Suprapubic skin (tissue), 4 donors: ENCODE data around the gene OR5C1. TPM values are rescaled to one million over a fixed set of nuclear protein-coding genes. Genes with fewer than 3 reads are reported as not detected.
"Not testable (repeated sequence)": the region's sequence is repeated elsewhere in the genome, so short reads cannot be mapped to it uniquely, and the experiment has no call there.

Source experiments
- DNase-seq, 2 donors: peaks; one replicate each; pipeline ENCODE4 v3.0.0-alpha.2; 2019; ENCODE audit warnings: low spot score in 2 of 2
- H3K27ac ChIP-seq: fragments of 200-600 bp; sonication (generic); one replicate; pipeline ENCODE4 v1.5.1; 2019
- H3K27me3 ChIP-seq: fragments of 200-600 bp; sonication (generic); one replicate; pipeline ENCODE4 v1.5.1; 2019
- H3K36me3 ChIP-seq: fragments of 200-600 bp; sonication (generic); one replicate; pipeline ENCODE4 v1.5.1; 2019
- H3K4me1 ChIP-seq: fragments of 200-600 bp; sonication (generic); one replicate; pipeline ENCODE4 v1.5.1; 2019
- H3K4me3 ChIP-seq: fragments of 200-600 bp; sonication (generic); one replicate; pipeline ENCODE4 v1.5.1; 2019; ENCODE audit warnings: mild to moderate bottlenecking
- H3K9me3 ChIP-seq: fragments of 200-600 bp; sonication (generic); one replicate; pipeline ENCODE4 v1.5.1; 2019
- EP300 ChIP-seq: sonication (generic); formaldehyde crosslinking; IDR thresholded peaks from one replicate; pipeline ENCODE4 v1.6.1; 2017; ENCODE audit warnings: antibody characterized with exemption
- POLR2A ChIP-seq, 2 donors: fragments of 450-650 bp; IDR thresholded peaks; one replicate each; pipeline ENCODE4 v1.6.1; 2017; ENCODE audit warnings: antibody characterized with exemption in 2 of 2, mild to moderate bottlenecking in 2 of 2, moderate library complexity in 2 of 2
- POLR2AphosphoS5 ChIP-seq, 3 donors: sonication (generic); formaldehyde crosslinking; IDR thresholded peaks; one replicate each; pipeline ENCODE4 v1.6.1; 2017; ENCODE audit warnings: antibody characterized with exemption in 3 of 3
- WGBS: methylation state at CpG from one replicate; pipeline ENCODE4 v1.1.5; 2018; 5-methylcytosine and 5-hydroxymethylcytosine counted together
- total RNA-seq, 4 donors: library from RNA; depleted of rRNA; stranded (reverse); fragments of >200 nt; gene quantifications; one replicate each; pipeline ENCODE4 v1.1.0, GENCODE V29; 2016
- TF ChIP-seq, protein P1 (sequence below), 2 donors: fragments of 200-600 bp in 1 of 2; fragments of 450-650 bp in 1 of 2; sonication (generic) in 1 of 2; IDR thresholded peaks; one replicate each; pipeline ENCODE4 v1.5.1; 2016 to 2019; ENCODE audit warnings: antibody characterized with exemption in 2 of 2, mild to moderate bottlenecking in 1 of 2, moderate library complexity in 1 of 2

Gene OR5C1
- total RNA-seq, 4 donors from 2014 or later: not detected

DNA sequence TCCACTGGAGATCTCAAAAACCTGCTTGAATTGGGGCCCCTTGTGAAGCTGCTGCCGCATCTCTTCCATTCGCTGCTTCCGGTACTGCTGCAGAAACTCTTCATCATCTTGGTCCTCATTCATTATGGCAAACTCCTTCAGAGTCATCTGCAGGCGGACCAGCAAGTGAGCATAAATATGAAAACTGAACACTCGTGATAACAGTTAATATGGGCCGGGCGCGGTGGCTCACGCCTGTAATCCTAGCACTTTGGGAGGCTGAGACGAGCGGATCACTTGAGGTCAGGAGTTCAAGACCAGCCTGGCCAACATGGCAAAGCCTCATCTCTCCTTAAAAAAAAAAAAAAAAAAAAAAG, 31.7 kb downstream of the OR5C1 start:
- H3K4me3 ChIP-seq: no peak overlapping the region
- TF ChIP-seq, protein P1, sequence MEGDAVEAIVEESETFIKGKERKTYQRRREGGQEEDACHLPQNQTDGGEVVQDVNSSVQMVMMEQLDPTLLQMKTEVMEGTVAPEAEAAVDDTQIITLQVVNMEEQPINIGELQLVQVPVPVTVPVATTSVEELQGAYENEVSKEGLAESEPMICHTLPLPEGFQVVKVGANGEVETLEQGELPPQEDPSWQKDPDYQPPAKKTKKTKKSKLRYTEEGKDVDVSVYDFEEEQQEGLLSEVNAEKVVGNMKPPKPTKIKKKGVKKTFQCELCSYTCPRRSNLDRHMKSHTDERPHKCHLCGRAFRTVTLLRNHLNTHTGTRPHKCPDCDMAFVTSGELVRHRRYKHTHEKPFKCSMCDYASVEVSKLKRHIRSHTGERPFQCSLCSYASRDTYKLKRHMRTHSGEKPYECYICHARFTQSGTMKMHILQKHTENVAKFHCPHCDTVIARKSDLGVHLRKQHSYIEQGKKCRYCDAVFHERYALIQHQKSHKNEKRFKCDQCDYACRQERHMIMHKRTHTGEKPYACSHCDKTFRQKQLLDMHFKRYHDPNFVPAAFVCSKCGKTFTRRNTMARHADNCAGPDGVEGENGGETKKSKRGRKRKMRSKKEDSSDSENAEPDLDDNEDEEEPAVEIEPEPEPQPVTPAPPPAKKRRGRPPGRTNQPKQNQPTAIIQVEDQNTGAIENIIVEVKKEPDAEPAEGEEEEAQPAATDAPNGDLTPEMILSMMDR (IDR thresholded peaks at IDR 0.05): no peak
- TF ChIP-seq EP300 (no peak), POLR2A (IDR thresholded peaks at IDR 0.05) (no peak), POLR2AphosphoS5 (IDR thresholded peaks at IDR 0.05) (no peak)
- H3K4me1 ChIP-seq: peaks cover 18% of the 10 kb centered on the region
- H3K9me3 ChIP-seq: no peaks in the 10 kb centered on the region
- no peak overlapping the region for H3K27ac ChIP-seq
- peaks cover 50% of the 10 kb centered on the region for H3K36me3 ChIP-seq
- no peak for DNase-seq
- 94% methylated on average over 11 of the region's 11 CpGs for WGBS
- no peaks in the 10 kb centered on the region for H3K27me3 ChIP-seq

DNA sequence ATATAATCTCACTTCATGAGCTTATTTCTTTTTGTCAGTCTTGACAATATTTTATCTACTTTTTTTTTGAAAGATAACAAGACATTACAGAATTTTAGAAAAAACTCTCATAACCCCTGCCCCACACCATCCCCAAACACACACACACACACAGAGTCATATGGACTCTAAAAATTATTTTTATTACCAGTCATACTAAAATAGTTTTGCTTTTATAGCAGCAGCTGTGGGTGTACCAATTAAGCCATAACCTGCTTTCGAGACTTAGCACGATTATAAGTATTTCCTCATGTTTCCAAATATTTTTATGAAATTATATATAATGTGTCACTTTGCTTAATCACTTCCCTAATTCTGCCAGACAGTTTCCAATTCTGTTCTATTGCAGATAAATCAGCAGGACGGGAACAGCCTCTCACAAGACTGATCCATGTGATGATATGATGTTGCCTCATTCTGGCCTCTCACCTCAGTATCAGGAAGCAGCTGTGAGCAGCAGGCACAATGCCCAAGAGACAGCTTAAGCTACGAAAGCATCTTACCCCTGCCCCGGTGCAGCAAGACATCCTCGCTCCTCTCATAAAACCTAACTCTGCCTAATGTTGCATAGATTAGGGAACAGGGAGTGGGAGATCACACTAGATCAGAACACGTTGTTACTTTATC, 32.7 kb downstream of the OR5C1 start:
- no peak overlapping the region for H3K27ac ChIP-seq

DNA sequence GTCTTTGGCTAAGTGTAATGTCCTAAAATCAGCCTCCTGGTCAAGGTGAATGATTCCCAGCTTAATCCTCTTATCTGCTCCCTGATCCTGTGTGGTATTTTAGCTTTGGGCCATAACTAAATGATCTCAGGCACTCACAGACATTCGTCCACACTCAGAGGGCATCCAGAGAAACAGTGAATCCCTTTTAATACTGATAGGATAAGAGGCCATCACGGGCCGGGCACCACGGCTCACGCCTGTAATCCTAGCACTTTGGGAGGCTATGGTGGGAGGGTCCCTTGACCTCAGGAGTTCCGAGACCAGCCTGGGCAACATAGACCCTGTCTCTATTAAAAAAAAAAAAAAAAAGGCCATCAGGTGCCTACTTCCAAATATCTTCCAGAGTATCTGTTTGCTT, 33.3 kb downstream of the OR5C1 start:
- peaks cover 30% of the 10 kb centered on the region for H3K4me1 ChIP-seq
- WGBS: 87% methylated on average over 6 of the region's 6 CpGs

More for the DNA sequence above, 32.7 kb downstream of the OR5C1 start:
- TF ChIP-seq EP300: no peak
- TF ChIP-seq, protein P1 (IDR thresholded peaks at IDR 0.05): no peak
- TF ChIP-seq POLR2A (IDR thresholded peaks at IDR 0.05): no peak
- no peak for TF ChIP-seq POLR2AphosphoS5 (IDR thresholded peaks at IDR 0.05)
- no peaks in the 10 kb centered on the region for H3K27me3 ChIP-seq
- H3K36me3 ChIP-seq: peaks cover 46% of the 10 kb centered on the region
- peaks cover 24% of the 10 kb centered on the region for H3K4me1 ChIP-seq
- 48% methylated on average over 7 of the region's 7 CpGs for WGBS
- H3K4me3 ChIP-seq: no peak overlapping the region
- no peaks in the 10 kb centered on the region for H3K9me3 ChIP-seq
- peak in 1 of 2 donors; percentile 78 for DNase-seq

DNA sequence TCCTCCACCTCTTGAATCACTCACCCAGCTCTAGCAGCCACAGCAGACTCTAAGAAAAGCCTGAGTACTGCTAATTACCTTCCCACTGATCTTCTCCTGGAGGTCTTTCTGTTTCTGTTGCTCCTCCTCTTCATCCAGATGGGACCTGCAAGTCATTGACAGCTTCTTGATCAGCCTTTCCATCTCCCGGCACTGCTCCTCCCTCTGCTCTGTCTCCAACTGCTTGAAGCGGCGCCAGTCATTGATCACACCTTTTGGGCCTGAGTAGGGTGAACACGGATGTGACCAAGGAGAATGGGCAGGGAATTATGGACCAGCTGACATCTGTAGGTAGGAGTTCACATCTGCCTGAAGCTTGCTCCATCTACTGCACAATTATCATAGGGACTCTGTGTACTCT, 34.2 kb downstream of the OR5C1 start:
- Histone ChIP-seq H3K9me3 (no peaks in the 10 kb centered on the region), H3K27ac (no peak overlapping the region), H3K27me3 (no peaks in the 10 kb centered on the region), H3K36me3 (peaks cover 35% of the 10 kb centered on the region), H3K4me1 (peaks cover 39% of the 10 kb centered on the region), H3K4me3 (no peak overlapping the region)
- DNase-seq: no peak
- no peak for TF ChIP-seq EP300
- TF ChIP-seq POLR2AphosphoS5 (IDR thresholded peaks at IDR 0.05): no peak
- TF ChIP-seq, protein P1 (IDR thresholded peaks at IDR 0.05): no peak
- no peak for TF ChIP-seq POLR2A (IDR thresholded peaks at IDR 0.05)
- 98% methylated on average over 4 of the region's 4 CpGs for WGBS

More for the DNA sequence above, 33.3 kb downstream of the OR5C1 start:
- H3K27me3 ChIP-seq: no peaks in the 10 kb centered on the region
- H3K27ac ChIP-seq: no peak overlapping the region
- H3K9me3 ChIP-seq: no peaks in the 10 kb centered on the region
- H3K4me3 ChIP-seq: no peak overlapping the region
- peaks cover 41% of the 10 kb centered on the region for H3K36me3 ChIP-seq
- TF ChIP-seq POLR2A (IDR thresholded peaks at IDR 0.05) (no peak), POLR2AphosphoS5 (IDR thresholded peaks at IDR 0.05) (no peak), EP300 (no peak)
- TF ChIP-seq, protein P1 (IDR thresholded peaks at IDR 0.05): no peak
- DNase-seq: no peak

DNA sequence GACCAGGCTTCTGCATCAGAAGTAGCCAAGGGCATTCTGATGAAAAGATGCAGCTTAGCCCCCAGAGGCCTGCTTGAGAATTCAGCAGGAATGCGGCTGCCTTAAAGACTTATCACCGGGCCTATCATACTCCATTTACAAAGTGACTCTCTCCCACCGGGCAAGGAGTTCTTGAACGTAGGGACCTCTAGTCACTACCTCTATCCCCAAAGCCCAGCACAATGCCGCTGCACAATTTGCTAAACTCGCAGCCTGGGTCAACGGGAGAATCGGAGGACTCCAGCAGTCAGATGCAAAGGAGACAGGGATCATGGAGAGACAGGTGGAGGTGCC, 39.0 kb downstream of the OR5C1 start:
- H3K27ac ChIP-seq: peak overlapping the region; percentile 96
- H3K27me3 ChIP-seq: no peaks in the 10 kb centered on the region
- peak overlapping the region; percentile 93 for H3K4me3 ChIP-seq
- no peak for TF ChIP-seq EP300
- TF ChIP-seq, protein P1 (IDR thresholded peaks at IDR 0.05): no peak
- TF ChIP-seq POLR2A (IDR thresholded peaks at IDR 0.05): no peak
- no peak for TF ChIP-seq POLR2AphosphoS5 (IDR thresholded peaks at IDR 0.05)
- H3K36me3 ChIP-seq: peaks cover 9% of the 10 kb centered on the region
- WGBS: 2% methylated on average over 8 of the region's 8 CpGs
- no peaks in the 10 kb centered on the region for H3K9me3 ChIP-seq
- H3K4me1 ChIP-seq: peaks cover 27% of the 10 kb centered on the region
- DNase-seq: no peak

DNA sequence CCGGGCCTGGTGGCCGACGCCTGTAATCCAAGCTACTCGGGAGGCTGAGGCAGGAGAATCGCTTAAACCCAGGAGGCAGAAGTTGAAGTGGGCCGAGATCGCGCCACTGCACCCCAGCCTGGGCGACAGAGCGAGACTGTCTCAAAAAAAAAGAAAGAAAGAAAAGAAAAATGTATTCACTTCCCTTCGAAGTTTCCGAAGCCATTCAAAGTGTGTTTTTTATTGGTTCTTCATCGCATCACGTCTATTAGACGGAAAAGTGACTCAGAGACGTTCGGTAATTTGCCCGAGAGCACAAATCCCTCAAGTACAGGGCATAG, 40.2 kb downstream of the OR5C1 start:
- 71% methylated on average over 18 of the region's 18 CpGs for WGBS
- H3K27me3 ChIP-seq, DNase-seq, H3K9me3 ChIP-seq, H3K36me3 ChIP-seq: not testable (repeated sequence)
- Histone ChIP-seq H3K4me1 (peaks cover 27% of the 10 kb centered on the region), H3K4me3 (peak overlapping the region; percentile 93), H3K27ac (peak overlapping the region; percentile 96)
